ENCODE measurements around the gene CDC42EP4.
A peak's percentile ranks its signal among the peaks of the same experiment; 100 is the strongest.

Gene CDC42EP4

DNA sequence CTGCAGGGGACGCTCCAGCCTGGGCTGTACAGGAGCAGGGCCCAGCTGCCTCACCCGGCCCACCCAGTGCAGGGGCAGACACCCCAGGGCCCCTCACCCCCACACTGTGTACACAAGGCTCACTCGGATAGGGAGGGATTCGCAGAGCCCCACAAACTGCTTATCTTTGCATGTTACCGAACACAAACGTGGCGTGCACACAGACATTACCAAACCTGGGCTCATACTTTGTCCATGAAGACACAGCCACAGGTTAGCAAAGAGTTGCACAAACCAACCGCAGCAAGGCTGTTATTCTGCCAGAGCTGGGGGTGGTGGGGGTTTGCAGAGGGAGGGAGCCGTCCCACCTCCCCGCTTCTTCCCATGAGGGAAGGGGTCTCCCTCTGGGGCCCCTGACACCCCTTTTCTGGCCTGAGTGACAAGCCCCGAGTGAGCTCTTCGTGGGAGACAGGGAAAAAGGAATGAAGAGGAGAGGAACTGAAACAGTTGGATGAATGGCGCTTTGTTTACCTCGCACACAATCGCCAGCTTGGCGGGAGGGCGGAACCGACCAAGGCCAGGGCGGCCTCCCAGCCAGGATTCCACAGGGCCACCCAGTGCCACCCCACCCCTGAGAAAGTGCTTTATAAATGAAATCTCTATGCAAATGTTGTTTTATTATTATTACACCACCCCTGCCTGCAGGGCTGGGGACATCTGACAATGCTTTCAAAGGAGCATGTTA lies 49.7 kb downstream of the CDC42EP4 start:
- TF ChIP-seq, protein P1, sequence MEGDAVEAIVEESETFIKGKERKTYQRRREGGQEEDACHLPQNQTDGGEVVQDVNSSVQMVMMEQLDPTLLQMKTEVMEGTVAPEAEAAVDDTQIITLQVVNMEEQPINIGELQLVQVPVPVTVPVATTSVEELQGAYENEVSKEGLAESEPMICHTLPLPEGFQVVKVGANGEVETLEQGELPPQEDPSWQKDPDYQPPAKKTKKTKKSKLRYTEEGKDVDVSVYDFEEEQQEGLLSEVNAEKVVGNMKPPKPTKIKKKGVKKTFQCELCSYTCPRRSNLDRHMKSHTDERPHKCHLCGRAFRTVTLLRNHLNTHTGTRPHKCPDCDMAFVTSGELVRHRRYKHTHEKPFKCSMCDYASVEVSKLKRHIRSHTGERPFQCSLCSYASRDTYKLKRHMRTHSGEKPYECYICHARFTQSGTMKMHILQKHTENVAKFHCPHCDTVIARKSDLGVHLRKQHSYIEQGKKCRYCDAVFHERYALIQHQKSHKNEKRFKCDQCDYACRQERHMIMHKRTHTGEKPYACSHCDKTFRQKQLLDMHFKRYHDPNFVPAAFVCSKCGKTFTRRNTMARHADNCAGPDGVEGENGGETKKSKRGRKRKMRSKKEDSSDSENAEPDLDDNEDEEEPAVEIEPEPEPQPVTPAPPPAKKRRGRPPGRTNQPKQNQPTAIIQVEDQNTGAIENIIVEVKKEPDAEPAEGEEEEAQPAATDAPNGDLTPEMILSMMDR (IDR thresholded peaks at IDR 0.05) = no peak
- no peak for DNase-seq (ENCODE audit: low spot score)

DNA sequence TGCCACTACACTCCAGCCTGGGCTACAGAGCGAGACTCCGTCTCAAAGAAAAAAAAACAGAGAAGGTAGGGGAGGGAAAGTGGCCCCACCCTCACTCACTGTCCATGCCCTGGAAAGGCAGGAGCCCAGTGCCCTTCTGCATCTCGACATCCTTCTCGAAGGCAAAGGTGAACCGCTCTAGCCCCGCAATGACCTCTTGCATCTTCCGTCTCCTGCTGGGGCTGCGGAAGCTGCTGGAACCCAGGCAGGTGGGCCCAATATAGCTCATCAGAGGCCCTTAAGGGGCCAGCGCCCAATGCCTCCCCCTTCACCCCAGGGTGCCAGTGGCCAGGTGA lies 50.2 kb downstream of the CDC42EP4 start, which contains the start of gene CPSF4L:
CPSF4L (minus strand) TSS at position 264 of the 335 bp plus-strand sequence; CDS start at position 202, 62 bp downstream.
- Histone ChIP-seq H3K4me3 (no peak within 1 kb of the TSS), H3K27ac (no peak within 1 kb of the TSS)
- DNase-seq (ENCODE audit: low spot score) = no peak
- TF ChIP-seq, protein P1 (IDR thresholded peaks at IDR 0.05) = no peak

More for the DNA sequence above, 49.7 kb downstream of the CDC42EP4 start:
- Histone ChIP-seq H3K27ac (no peak overlapping the region), H3K4me3 (no peak overlapping the region)

GRCh38 chr17:73257516-73257915 lies 54.3 kb downstream of the CDC42EP4 start:
- DNase-seq (ENCODE audit: low spot score) = no peak

GRCh38 chr17:73256220-73256619 lies 55.6 kb downstream of the CDC42EP4 start:
- no peak for DNase-seq (ENCODE audit: low spot score)
- TF ChIP-seq, protein P1 (IDR thresholded peaks at IDR 0.05) = no peak
- Histone ChIP-seq H3K4me3 (no peak overlapping the region), H3K27ac (no peak overlapping the region)

More at GRCh38 chr17:73257516-73257915, 54.3 kb downstream of the CDC42EP4 start:
- TF ChIP-seq, protein P1 (IDR thresholded peaks at IDR 0.05) = no peak
- Histone ChIP-seq H3K27ac (no peak overlapping the region), H3K4me3 (no peak overlapping the region)

GRCh38 chr17:73255671-73256181 lies 56.1 kb downstream of the CDC42EP4 start:
- no peak for DNase-seq (ENCODE audit: low spot score)
- H3K27ac ChIP-seq = no peak overlapping the region
- H3K4me3 ChIP-seq = no peak overlapping the region
- TF ChIP-seq, protein P1 (IDR thresholded peaks at IDR 0.05) = peak; percentile 96

DNA sequence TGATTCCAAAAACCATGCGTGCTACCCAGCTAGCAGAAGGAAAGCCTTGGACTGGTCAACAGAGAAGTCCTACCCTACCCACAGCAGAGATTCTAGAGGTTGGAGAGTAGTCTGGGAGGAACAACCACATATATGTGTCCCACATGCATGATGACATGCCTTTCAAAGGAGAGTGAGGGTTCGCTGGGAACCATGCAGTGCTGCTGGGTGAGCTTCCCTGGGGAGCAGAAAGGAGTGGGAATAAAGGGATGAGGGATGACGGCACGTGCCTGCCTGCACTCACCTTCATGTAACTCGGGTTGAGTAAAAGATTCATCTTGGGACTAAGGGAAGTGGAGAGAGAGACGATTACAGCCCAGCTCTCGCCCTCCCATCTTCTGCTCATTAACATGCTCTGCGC lies 59.9 kb downstream of the CDC42EP4 start:
- Histone ChIP-seq H3K4me3 (no peak overlapping the region), H3K27ac (no peak overlapping the region)
- no peak for DNase-seq (ENCODE audit: low spot score)
- TF ChIP-seq, protein P1 (IDR thresholded peaks at IDR 0.05) = no peak
